ENCODE data around the gene FSD1L.

Gene FSD1L

GRCh38 chr9:105445203-105445881 is 2.5 kb upstream of the FSD1L start:
- no peak for DNase-seq (ENCODE audit: insufficient read length, low spot score)
- FAIRE-seq = no peak
- TF ChIP-seq SPI1 (IDR thresholded peaks at IDR 0.05; ENCODE audit: low read depth, low read length) (no peak), POU2F2 (IDR thresholded peaks at IDR 0.05; ENCODE audit: low read depth, low read length) (no peak), POLR2AphosphoS5 (IDR thresholded peaks at IDR 0.05; ENCODE audit: low read depth, low read length) (no peak), TAF1 (IDR thresholded peaks at IDR 0.05; ENCODE audit: low read depth, low read length) (no peak), PAX5 (IDR thresholded peaks at IDR 0.05; ENCODE audit: insufficient read depth, low read length, severe bottlenecking) (no peak), POLR2A (IDR thresholded peaks at IDR 0.05; ENCODE audit: low read depth, low read length) (no peak)

DNA sequence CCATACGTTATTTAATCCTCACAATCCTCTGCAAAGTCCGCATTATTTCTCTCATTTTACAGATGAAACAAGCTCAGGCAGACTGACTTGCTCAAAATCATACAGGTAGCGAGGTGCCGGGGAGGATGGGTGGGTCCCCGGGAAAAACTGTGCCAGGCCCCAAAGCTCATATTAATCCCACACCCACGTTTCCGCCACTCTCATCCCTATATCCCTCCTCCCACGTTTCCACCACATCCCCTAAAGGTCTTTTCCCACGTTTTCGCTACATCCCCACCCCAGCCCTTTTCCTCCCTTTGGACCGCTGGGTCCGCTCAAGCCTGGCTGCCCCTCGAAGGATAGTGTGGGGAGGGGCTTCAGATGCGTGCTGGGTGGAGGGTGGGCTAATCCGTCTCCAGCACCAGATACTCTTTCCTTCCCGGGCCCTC is 434 bp upstream of the FSD1L start:
- TF ChIP-seq SPI1 (IDR thresholded peaks at IDR 0.05; ENCODE audit: low read depth, low read length) (no peak), TAF1 (IDR thresholded peaks at IDR 0.05; ENCODE audit: low read depth, low read length) (no peak), POLR2AphosphoS5 (IDR thresholded peaks at IDR 0.05; ENCODE audit: low read depth, low read length) (no peak), POU2F2 (IDR thresholded peaks at IDR 0.05; ENCODE audit: low read depth, low read length) (no peak), POLR2A (IDR thresholded peaks at IDR 0.05; ENCODE audit: low read depth, low read length) (no peak), PAX5 (IDR thresholded peaks at IDR 0.05; ENCODE audit: insufficient read depth, low read length, severe bottlenecking) (no peak)
- DNase-seq (ENCODE audit: insufficient read length, low spot score) (no peak), FAIRE-seq (no peak)

DNA sequence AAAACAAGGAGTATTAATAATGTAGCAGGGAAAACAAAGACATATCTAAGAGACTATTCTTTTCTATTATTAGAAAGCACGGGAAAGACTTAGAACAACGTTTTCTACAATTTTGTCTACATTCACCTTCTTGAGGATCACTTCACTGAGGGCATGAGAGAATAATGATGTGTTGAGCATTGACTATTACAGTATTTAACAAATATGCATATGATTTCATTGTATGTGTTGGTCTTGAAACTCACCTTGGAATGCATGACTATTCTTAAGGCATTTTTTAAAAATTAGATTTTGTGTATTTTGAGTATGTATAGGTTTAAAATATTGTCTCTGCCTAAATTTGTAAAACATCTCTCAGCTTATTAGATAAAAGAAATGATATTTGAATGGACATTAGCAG is 1.2 kb downstream of the FSD1L start:
- FAIRE-seq (no peak), DNase-seq (ENCODE audit: insufficient read length, low spot score) (no peak)
- no peak for TF ChIP-seq POU2F2 (IDR thresholded peaks at IDR 0.05; ENCODE audit: low read depth, low read length)
- no peak for TF ChIP-seq TAF1 (IDR thresholded peaks at IDR 0.05; ENCODE audit: low read depth, low read length)
- TF ChIP-seq POLR2AphosphoS5 (IDR thresholded peaks at IDR 0.05; ENCODE audit: low read depth, low read length) = no peak
- no peak for TF ChIP-seq POLR2A (IDR thresholded peaks at IDR 0.05; ENCODE audit: low read depth, low read length)
- TF ChIP-seq PAX5 (IDR thresholded peaks at IDR 0.05; ENCODE audit: insufficient read depth, low read length, severe bottlenecking) = no peak
- no peak for TF ChIP-seq SPI1 (IDR thresholded peaks at IDR 0.05; ENCODE audit: low read depth, low read length)

DNA sequence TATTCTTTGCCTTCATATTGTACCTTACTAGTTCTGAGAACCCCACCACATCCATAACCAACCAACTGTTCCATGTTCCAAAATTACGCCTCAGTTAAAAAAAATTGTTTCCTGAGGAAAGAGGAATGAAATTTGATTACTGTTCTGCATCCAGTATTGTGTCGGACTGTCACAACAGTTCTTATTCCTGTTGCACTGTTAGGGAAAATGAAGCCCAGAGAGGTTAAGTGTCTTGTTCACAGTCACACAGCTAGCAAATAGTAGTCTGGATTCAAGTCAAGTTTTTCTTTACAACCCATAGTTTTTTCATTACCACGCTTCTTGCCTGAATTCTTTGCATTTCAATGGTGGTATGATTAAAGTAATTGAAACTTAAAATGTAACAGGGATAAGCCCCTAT is 4.4 kb downstream of the FSD1L start:
- DNase-seq (ENCODE audit: insufficient read length, low spot score) (no peak), FAIRE-seq (no peak)
- TF ChIP-seq TAF1 (IDR thresholded peaks at IDR 0.05; ENCODE audit: low read depth, low read length) (no peak), PAX5 (IDR thresholded peaks at IDR 0.05; ENCODE audit: insufficient read depth, low read length, severe bottlenecking) (no peak), POLR2A (IDR thresholded peaks at IDR 0.05; ENCODE audit: low read depth, low read length) (no peak), POU2F2 (IDR thresholded peaks at IDR 0.05; ENCODE audit: low read depth, low read length) (no peak), SPI1 (IDR thresholded peaks at IDR 0.05; ENCODE audit: low read depth, low read length) (no peak), POLR2AphosphoS5 (IDR thresholded peaks at IDR 0.05; ENCODE audit: low read depth, low read length) (no peak)

GRCh38 chr9:105455836-105456475 is 8.1 kb downstream of the FSD1L start:
- no peak for TF ChIP-seq POLR2AphosphoS5 (IDR thresholded peaks at IDR 0.05; ENCODE audit: low read depth, low read length)
- TF ChIP-seq POLR2A (IDR thresholded peaks at IDR 0.05; ENCODE audit: low read depth, low read length) = no peak
- no peak for TF ChIP-seq POU2F2 (IDR thresholded peaks at IDR 0.05; ENCODE audit: low read depth, low read length)
- TF ChIP-seq PAX5 (IDR thresholded peaks at IDR 0.05; ENCODE audit: insufficient read depth, low read length, severe bottlenecking) = no peak
- TF ChIP-seq SPI1 (IDR thresholded peaks at IDR 0.05; ENCODE audit: low read depth, low read length) = no peak
- no peak for TF ChIP-seq TAF1 (IDR thresholded peaks at IDR 0.05; ENCODE audit: low read depth, low read length)
- FAIRE-seq (no peak), DNase-seq (ENCODE audit: insufficient read length, low spot score) (no peak)

GRCh38 chr9:105457560-105458294 is 9.9 kb downstream of the FSD1L start:
- no peak for DNase-seq (ENCODE audit: insufficient read length, low spot score)
- no peak for FAIRE-seq
- TF ChIP-seq POLR2A (IDR thresholded peaks at IDR 0.05; ENCODE audit: low read depth, low read length) (no peak), SPI1 (IDR thresholded peaks at IDR 0.05; ENCODE audit: low read depth, low read length) (no peak), POLR2AphosphoS5 (IDR thresholded peaks at IDR 0.05; ENCODE audit: low read depth, low read length) (no peak)

DNA sequence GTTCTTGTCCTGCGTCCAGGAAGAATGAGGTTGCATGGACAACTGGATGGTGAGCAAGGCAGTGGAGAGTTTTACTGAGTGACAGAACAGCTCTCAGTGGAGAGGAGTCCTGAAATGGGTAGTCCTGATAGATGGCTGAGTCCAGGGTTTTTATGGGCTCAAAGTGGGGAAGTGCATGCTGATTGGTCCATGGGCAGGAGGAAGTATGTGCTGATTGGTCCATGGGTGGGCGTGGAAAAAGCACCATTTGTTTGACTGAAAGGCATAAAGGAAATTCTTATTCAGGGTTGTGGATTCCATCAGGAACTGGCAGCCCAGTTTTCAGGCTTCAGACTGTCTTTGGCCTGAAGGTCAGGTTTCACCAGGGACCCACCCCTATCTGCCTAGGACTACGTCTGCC is 10.6 kb downstream of the FSD1L start:
- FAIRE-seq = no peak
- TF ChIP-seq SPI1 (IDR thresholded peaks at IDR 0.05; ENCODE audit: low read depth, low read length) (peak; percentile 17; the same call in 1 of the 2 replicates), TAF1 (IDR thresholded peaks at IDR 0.05; ENCODE audit: low read depth, low read length) (no peak), POLR2AphosphoS5 (IDR thresholded peaks at IDR 0.05; ENCODE audit: low read depth, low read length) (no peak), POU2F2 (IDR thresholded peaks at IDR 0.05; ENCODE audit: low read depth, low read length) (no peak)
- no peak for DNase-seq (ENCODE audit: insufficient read length, low spot score)

DNA sequence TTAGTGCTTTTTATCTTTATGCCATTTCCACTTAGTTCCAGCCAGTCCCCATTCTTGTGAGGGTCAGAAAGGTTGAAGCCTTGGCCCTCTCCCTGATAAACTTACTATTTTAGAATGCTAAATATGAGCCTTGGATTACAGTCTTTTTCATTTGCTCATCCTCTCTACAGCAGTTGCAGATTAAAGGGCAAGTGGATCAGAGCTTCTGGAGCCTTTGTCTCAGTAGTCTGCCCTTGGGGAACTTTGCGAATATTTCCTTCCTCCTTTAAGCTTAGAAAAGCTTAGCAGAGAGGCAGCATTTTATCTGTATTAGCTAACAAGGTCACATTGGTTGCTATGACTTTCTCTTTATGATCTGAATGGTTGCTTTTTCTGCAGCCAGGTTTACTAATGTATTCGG is 11.5 kb downstream of the FSD1L start:
- no peak for DNase-seq (ENCODE audit: insufficient read length, low spot score)
- no peak for TF ChIP-seq POLR2AphosphoS5 (IDR thresholded peaks at IDR 0.05; ENCODE audit: low read depth, low read length)
- FAIRE-seq = no peak

DNA sequence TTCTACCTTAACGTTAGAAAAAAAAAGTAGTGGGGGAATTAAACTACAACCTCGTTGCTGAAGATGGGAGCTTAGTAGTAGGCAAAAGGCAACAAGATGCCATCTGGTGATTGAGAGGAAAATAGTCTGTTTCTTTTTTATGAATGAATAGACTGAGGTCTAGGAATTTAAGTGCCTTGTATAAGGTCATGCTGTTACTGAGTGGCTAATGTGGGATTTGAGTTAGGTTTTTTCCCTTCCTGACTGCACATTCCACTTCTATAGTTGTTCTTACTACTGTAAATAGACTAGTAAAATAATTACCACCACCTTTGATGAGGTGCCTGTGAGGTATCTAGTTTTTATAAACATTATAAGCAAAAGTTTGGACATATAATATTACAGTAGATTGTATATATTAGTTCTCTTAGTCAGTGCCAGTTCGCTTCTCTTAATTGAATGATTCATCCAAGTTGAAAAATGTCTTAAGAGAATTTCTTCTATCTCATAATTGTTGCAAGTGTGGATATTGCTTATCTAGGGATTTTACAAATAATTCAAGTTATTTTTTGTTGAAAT is 19.1 kb downstream of the FSD1L start:
- FAIRE-seq (no peak), DNase-seq (ENCODE audit: insufficient read length, low spot score) (no peak)
- TF ChIP-seq POLR2AphosphoS5 (IDR thresholded peaks at IDR 0.05; ENCODE audit: low read depth, low read length) (no peak), PAX5 (IDR thresholded peaks at IDR 0.05; ENCODE audit: insufficient read depth, low read length, severe bottlenecking) (no peak), SPI1 (IDR thresholded peaks at IDR 0.05; ENCODE audit: low read depth, low read length) (no peak), TAF1 (IDR thresholded peaks at IDR 0.05; ENCODE audit: low read depth, low read length) (no peak), POLR2A (IDR thresholded peaks at IDR 0.05; ENCODE audit: low read depth, low read length) (no peak)
